ENCODE measurements around the gene TIAM2. TPM values are rescaled to one million over a fixed set of nuclear protein-coding genes. Genes with fewer than 3 reads are reported as not detected.
"Not testable (repeated sequence)": the region's sequence is repeated elsewhere in the genome, so short reads cannot be mapped to it uniquely, and the experiment has no call there.

The TIAM2 gene
- total RNA-seq, result 14.6 TPM

GRCh38 chr6:154995254-154996015, at the start of gene TIAM2:
Gene TIAM2 (plus strand): TSS chr6:154995315. CDS start chr6:155129224, 133,909 bp downstream.
- peak; percentile 66 for ATAC-seq
- intact Hi-C loops (cut with DNase I), result no loop called here
- no peak for DNase-seq (ENCODE audit: low spot score)

GRCh38 chr6:154950979-154951344, 44.2 kb upstream of the TIAM2 start:
- DNase-seq (ENCODE audit: low spot score) (no peak), ATAC-seq (no peak)
- intact Hi-C loops (cut with DNase I), result no loop called here

GRCh38 chr6:154951345-154952200, 43.5 kb upstream of the TIAM2 start:
- DNase-seq (ENCODE audit: low spot score) (no peak), ATAC-seq (no peak)
- intact Hi-C loops (cut with DNase I), result no loop called here

- DNase-seq (ENCODE audit: low spot score), result no peak
- intact Hi-C loops (cut with DNase I), result no loop called here
- ATAC-seq, result no peak
Observed at GRCh38 chr6:154953644-154954043, 41.5 kb upstream of the TIAM2 start.

GRCh38 chr6:154954347-154954746, 40.8 kb upstream of the TIAM2 start:
- DNase-seq (ENCODE audit: low spot score), result no peak
- intact Hi-C loops (cut with DNase I), result no loop called here
- no peak for ATAC-seq

- ATAC-seq (no peak), DNase-seq (ENCODE audit: low spot score) (no peak)
- intact Hi-C loops (cut with DNase I), result no loop called here
Observed at GRCh38 chr6:154956771-154957522, 38.2 kb upstream of the TIAM2 start.

GRCh38 chr6:154958469-154958868, 36.6 kb upstream of the TIAM2 start:
- intact Hi-C loops (cut with DNase I), result no loop called here
- no peak for ATAC-seq
- no peak for DNase-seq (ENCODE audit: low spot score)

GRCh38 chr6:154960299-154960843, 34.7 kb upstream of the TIAM2 start:
- DNase-seq (ENCODE audit: low spot score) (no peak), ATAC-seq (no peak)
- intact Hi-C loops (cut with DNase I), result no loop called here

- ATAC-seq, result no peak
- intact Hi-C loops (cut with DNase I), result no loop called here
- DNase-seq (ENCODE audit: low spot score), result no peak
Observed at GRCh38 chr6:154960854-154961530, 34.1 kb upstream of the TIAM2 start.

- intact Hi-C loops (cut with DNase I), result no loop called here
- ATAC-seq, result peak; percentile 49
- DNase-seq (ENCODE audit: low spot score), result no peak
Observed at GRCh38 chr6:154962753-154963152, 32.4 kb upstream of the TIAM2 start.

- ATAC-seq; intact Hi-C loops (cut with DNase I); DNase-seq (ENCODE audit: low spot score): not testable (repeated sequence)
Observed at GRCh38 chr6:154966065-154966770, 28.9 kb upstream of the TIAM2 start.

- intact Hi-C loops (cut with DNase I), result no loop called here
- ATAC-seq, result no peak
- DNase-seq (ENCODE audit: low spot score), result no peak
Observed at GRCh38 chr6:154969796-154970195, 25.3 kb upstream of the TIAM2 start.

- no peak for DNase-seq (ENCODE audit: low spot score)
- intact Hi-C loops (cut with DNase I), result no loop called here
- no peak for ATAC-seq
Observed at GRCh38 chr6:154974485-154975149, 20.5 kb upstream of the TIAM2 start.

- DNase-seq (ENCODE audit: low spot score), result no peak
- no peak for ATAC-seq
- intact Hi-C loops (cut with DNase I), result no loop called here
Observed at GRCh38 chr6:154977588-154977987, 17.5 kb upstream of the TIAM2 start.

GRCh38 chr6:154980273-154981078, 14.6 kb upstream of the TIAM2 start:
- intact Hi-C loops (cut with DNase I), result no loop called here
- ATAC-seq (no peak), DNase-seq (ENCODE audit: low spot score) (no peak)

GRCh38 chr6:154981079-154981870, 13.8 kb upstream of the TIAM2 start:
- intact Hi-C loops (cut with DNase I), result no loop called here
- DNase-seq (ENCODE audit: low spot score) (no peak), ATAC-seq (no peak)
